Memory B cell (primary cell): Measurements from ENCODE around the gene HOXC10.
A peak's percentile ranks its signal among the peaks of the same experiment; 100 is the strongest.

Experiments
- ATAC-seq: fragments of 150-1000 bp; cut with Tn5 transposase; 2 replicates; pipeline ENCODE4 v1.10.0; 2021; ENCODE audit warnings: low read depth, mild to moderate bottlenecking, moderate library complexity
- DNase-seq, 2 donors: peaks; one replicate each; pipeline ENCODE4 v3.0.0; 2022; ENCODE audit warnings: low spot score in 2 of 2
- H3K27ac Mint-ChIP-seq: one replicate; pipeline ENCODE4 v1.8.0; 2022; ENCODE audit warnings: mild to moderate bottlenecking, moderate library complexity, mixed read lengths
- H3K27me3 Mint-ChIP-seq: one replicate; pipeline ENCODE4 v1.8.0; 2022; ENCODE audit warnings: mixed read lengths
- H3K36me3 Mint-ChIP-seq: one replicate; pipeline ENCODE4 v1.8.0; 2022; ENCODE audit warnings: mild to moderate bottlenecking, mixed read lengths
- H3K4me1 Mint-ChIP-seq: one replicate; pipeline ENCODE4 v1.8.0; 2022; ENCODE audit warnings: mixed read lengths
- H3K4me3 Mint-ChIP-seq: one replicate; pipeline ENCODE4 v1.8.0; 2022; ENCODE audit warnings: mild to moderate bottlenecking, moderate library complexity, mixed read lengths
- H3K9me3 Mint-ChIP-seq: one replicate; pipeline ENCODE4 v1.8.0; 2022; ENCODE audit warnings: mixed read lengths

The HOXC10 gene

GRCh38 chr12:53955036-53955775 lies 29.7 kb upstream of the HOXC10 start:
- peaks cover 15% of the 10 kb centered on the region for H3K4me1 Mint-ChIP-seq
- H3K27me3 Mint-ChIP-seq: peaks cover 41% of the 10 kb centered on the region
- peaks cover 6% of the 10 kb centered on the region for H3K9me3 Mint-ChIP-seq
- peak overlapping the region; percentile 67 for H3K27ac Mint-ChIP-seq
- ATAC-seq (no peak), DNase-seq (no peak)
- H3K4me3 Mint-ChIP-seq: no peak overlapping the region
- peaks cover 3% of the 10 kb centered on the region for H3K36me3 Mint-ChIP-seq

- Mint-ChIP-seq H3K4me3 (no peak overlapping the region), H3K27me3 (peaks cover 43% of the 10 kb centered on the region), H3K36me3 (peaks cover 3% of the 10 kb centered on the region), H3K4me1 (peaks cover 15% of the 10 kb centered on the region), H3K27ac (peak overlapping the region; percentile 67), H3K9me3 (peaks cover 6% of the 10 kb centered on the region)
- DNase-seq (no peak), ATAC-seq (no peak)
Observed at GRCh38 chr12:53955776-53956250, 29.1 kb upstream of the HOXC10 start.

GRCh38 chr12:53956251-53956887 lies 28.6 kb upstream of the HOXC10 start:
- peaks cover 6% of the 10 kb centered on the region for H3K9me3 Mint-ChIP-seq
- peak overlapping the region; percentile 67 for H3K27ac Mint-ChIP-seq
- H3K4me3 Mint-ChIP-seq: peak overlapping the region; percentile 9
- H3K27me3 Mint-ChIP-seq: peaks cover 39% of the 10 kb centered on the region
- H3K4me1 Mint-ChIP-seq: peaks cover 11% of the 10 kb centered on the region
- H3K36me3 Mint-ChIP-seq: peaks cover 3% of the 10 kb centered on the region
- ATAC-seq (no peak), DNase-seq (no peak)

- DNase-seq: no peak
- Mint-ChIP-seq H3K36me3 (peaks cover 3% of the 10 kb centered on the region), H3K4me1 (peaks cover 11% of the 10 kb centered on the region), H3K9me3 (peaks cover 6% of the 10 kb centered on the region), H3K4me3 (peak overlapping the region; percentile 24), H3K27me3 (peaks cover 36% of the 10 kb centered on the region), H3K27ac (peak overlapping the region; percentile 67)
- ATAC-seq: peak; percentile 38
Observed at GRCh38 chr12:53956914-53957536, 27.9 kb upstream of the HOXC10 start.

- H3K36me3 Mint-ChIP-seq: peaks cover 3% of the 10 kb centered on the region
- no peak overlapping the region for H3K27ac Mint-ChIP-seq
- H3K9me3 Mint-ChIP-seq: peaks cover 6% of the 10 kb centered on the region
- ATAC-seq (no peak), DNase-seq (no peak)
- H3K4me1 Mint-ChIP-seq: peaks cover 11% of the 10 kb centered on the region
- H3K4me3 Mint-ChIP-seq: no peak overlapping the region
- peaks cover 40% of the 10 kb centered on the region for H3K27me3 Mint-ChIP-seq
Observed at GRCh38 chr12:53958128-53958527, 26.8 kb upstream of the HOXC10 start.

GRCh38 chr12:53959314-53959713 lies 25.6 kb upstream of the HOXC10 start:
- DNase-seq (no peak), ATAC-seq (no peak)
- H3K27ac Mint-ChIP-seq: no peak overlapping the region
- H3K36me3 Mint-ChIP-seq: peaks cover 3% of the 10 kb centered on the region
- H3K4me3 Mint-ChIP-seq: no peak overlapping the region
- peaks cover 16% of the 10 kb centered on the region for H3K4me1 Mint-ChIP-seq
- H3K27me3 Mint-ChIP-seq: peaks cover 38% of the 10 kb centered on the region
- peaks cover 4% of the 10 kb centered on the region for H3K9me3 Mint-ChIP-seq

GRCh38 chr12:53960187-53961024 lies 24.5 kb upstream of the HOXC10 start:
- ATAC-seq (no peak), DNase-seq (no peak)
- Mint-ChIP-seq H3K36me3 (peaks cover 4% of the 10 kb centered on the region), H3K4me3 (no peak overlapping the region), H3K27ac (peak overlapping the region; percentile 0), H3K4me1 (peaks cover 21% of the 10 kb centered on the region), H3K9me3 (peaks cover 5% of the 10 kb centered on the region), H3K27me3 (peaks cover 42% of the 10 kb centered on the region)

GRCh38 chr12:53961025-53961761 lies 23.8 kb upstream of the HOXC10 start:
- Mint-ChIP-seq H3K9me3 (peaks cover 5% of the 10 kb centered on the region), H3K27me3 (peaks cover 42% of the 10 kb centered on the region), H3K27ac (no peak overlapping the region), H3K4me3 (no peak overlapping the region), H3K4me1 (peaks cover 22% of the 10 kb centered on the region), H3K36me3 (peaks cover 3% of the 10 kb centered on the region)
- no peak for ATAC-seq
- no peak for DNase-seq

- H3K4me1 Mint-ChIP-seq: peaks cover 21% of the 10 kb centered on the region
- peaks cover 47% of the 10 kb centered on the region for H3K27me3 Mint-ChIP-seq
- H3K9me3 Mint-ChIP-seq: peaks cover 5% of the 10 kb centered on the region
- no peak overlapping the region for H3K27ac Mint-ChIP-seq
- H3K36me3 Mint-ChIP-seq: peaks cover 3% of the 10 kb centered on the region
- no peak overlapping the region for H3K4me3 Mint-ChIP-seq
- no peak for ATAC-seq
- no peak for DNase-seq
Observed at GRCh38 chr12:53963005-53963404, 21.9 kb upstream of the HOXC10 start.

- ATAC-seq (no peak), DNase-seq (no peak)
- Mint-ChIP-seq H3K36me3 (peaks cover 3% of the 10 kb centered on the region), H3K27ac (no peak overlapping the region), H3K4me1 (peaks cover 21% of the 10 kb centered on the region), H3K4me3 (no peak overlapping the region), H3K27me3 (peaks cover 46% of the 10 kb centered on the region), H3K9me3 (peaks cover 5% of the 10 kb centered on the region)
Observed at GRCh38 chr12:53963434-53964314, 21.3 kb upstream of the HOXC10 start.

- ATAC-seq: no peak
Observed at GRCh38 chr12:53964315-53964713, 20.6 kb upstream of the HOXC10 start.

GRCh38 chr12:53965281-53966084 lies 19.5 kb upstream of the HOXC10 start:
- peaks cover 42% of the 10 kb centered on the region for H3K27me3 Mint-ChIP-seq
- H3K4me1 Mint-ChIP-seq: peaks cover 21% of the 10 kb centered on the region
- H3K9me3 Mint-ChIP-seq: peaks cover 3% of the 10 kb centered on the region
- no peak overlapping the region for H3K4me3 Mint-ChIP-seq
- no peak for DNase-seq
- peak overlapping the region; percentile 16 for H3K27ac Mint-ChIP-seq
- ATAC-seq: no peak
- H3K36me3 Mint-ChIP-seq: peaks cover 3% of the 10 kb centered on the region

More at GRCh38 chr12:53964315-53964713, 20.6 kb upstream of the HOXC10 start:
- peaks cover 48% of the 10 kb centered on the region for H3K27me3 Mint-ChIP-seq
- no peak overlapping the region for H3K27ac Mint-ChIP-seq
- peaks cover 21% of the 10 kb centered on the region for H3K4me1 Mint-ChIP-seq
- peaks cover 3% of the 10 kb centered on the region for H3K36me3 Mint-ChIP-seq
- H3K9me3 Mint-ChIP-seq: peaks cover 5% of the 10 kb centered on the region
- no peak for DNase-seq
- no peak overlapping the region for H3K4me3 Mint-ChIP-seq
